ENCODE measurements around the gene EYA3. TPM values are rescaled to one million over a fixed set of nuclear protein-coding genes. Genes with fewer than 3 reads are reported as not detected.
A peak's percentile ranks its signal among the peaks of the same experiment; 100 is the strongest.

EYA3 gene
- total and polyA plus RNA-seq, 11 donors, result 5.8 to 23.3 (median 17.4) TPM

DNA sequence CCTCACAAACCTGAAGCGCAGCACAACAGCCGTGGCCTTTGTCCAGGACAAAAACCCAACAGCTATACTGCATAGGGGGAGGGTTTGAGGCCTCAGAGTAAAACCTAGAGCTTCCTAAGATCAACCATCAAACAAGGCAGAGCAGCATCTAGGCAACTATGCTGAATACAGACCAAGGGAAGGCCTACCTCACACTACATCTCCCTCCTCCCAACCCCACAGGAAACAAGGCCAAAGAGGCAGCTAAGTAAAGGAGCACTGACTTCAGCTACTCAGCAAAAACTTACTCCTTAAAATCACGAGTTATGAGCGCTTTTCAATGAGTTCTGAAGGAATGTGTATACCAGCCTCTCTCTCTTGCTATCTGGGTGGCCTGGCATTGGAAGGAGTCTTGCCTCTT, 116.3 kb downstream of the EYA3 start:
- H3K27ac ChIP-seq, result peak overlapping the region in 5 of 12 donors; percentile 2 to 31 (median 8)
- no peak overlapping the region for H3K4me3 ChIP-seq
- H3K4me1 ChIP-seq, result peaks cover 0 to 26% (median 14%) of the 10 kb centered on the region in 12 donors
- ATAC-seq (peak in 1 of 4 donors; percentile 29), DNase-seq (no peak)
- H3K9me3 ChIP-seq, result no peaks in the 10 kb centered on the region
- TF ChIP-seq POLR2A (IDR thresholded peaks at IDR 0.05), result no peak
- TF ChIP-seq, protein P1, sequence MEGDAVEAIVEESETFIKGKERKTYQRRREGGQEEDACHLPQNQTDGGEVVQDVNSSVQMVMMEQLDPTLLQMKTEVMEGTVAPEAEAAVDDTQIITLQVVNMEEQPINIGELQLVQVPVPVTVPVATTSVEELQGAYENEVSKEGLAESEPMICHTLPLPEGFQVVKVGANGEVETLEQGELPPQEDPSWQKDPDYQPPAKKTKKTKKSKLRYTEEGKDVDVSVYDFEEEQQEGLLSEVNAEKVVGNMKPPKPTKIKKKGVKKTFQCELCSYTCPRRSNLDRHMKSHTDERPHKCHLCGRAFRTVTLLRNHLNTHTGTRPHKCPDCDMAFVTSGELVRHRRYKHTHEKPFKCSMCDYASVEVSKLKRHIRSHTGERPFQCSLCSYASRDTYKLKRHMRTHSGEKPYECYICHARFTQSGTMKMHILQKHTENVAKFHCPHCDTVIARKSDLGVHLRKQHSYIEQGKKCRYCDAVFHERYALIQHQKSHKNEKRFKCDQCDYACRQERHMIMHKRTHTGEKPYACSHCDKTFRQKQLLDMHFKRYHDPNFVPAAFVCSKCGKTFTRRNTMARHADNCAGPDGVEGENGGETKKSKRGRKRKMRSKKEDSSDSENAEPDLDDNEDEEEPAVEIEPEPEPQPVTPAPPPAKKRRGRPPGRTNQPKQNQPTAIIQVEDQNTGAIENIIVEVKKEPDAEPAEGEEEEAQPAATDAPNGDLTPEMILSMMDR (IDR thresholded peaks at IDR 0.05), result no peak
- WGBS, 4 donors, result 69 to 82% (median 75%) methylated on average over 4 of the region's 4 CpGs
- no peaks in the 10 kb centered on the region for H3K27me3 ChIP-seq
- peaks cover 0 to 63% (median 46%) of the 10 kb centered on the region in 9 donors for H3K36me3 ChIP-seq
- intact Hi-C loops (cut with DNase I), result loop anchor here in 2 of 10 donors (10.0 kb wide), 2 partner anchors 117 to 297 kb away; partner anchors contain the start of gene IFI6 (in 1 of the 2)

- DNase-seq (no peak), ATAC-seq (peak; percentile 22 to 57 (median 47))
- no peak for TF ChIP-seq POLR2A (IDR thresholded peaks at IDR 0.05)
- TF ChIP-seq, protein P1 (IDR thresholded peaks at IDR 0.05), result no peak
- no peak overlapping the region for H3K4me3 ChIP-seq
- no peaks in the 10 kb centered on the region for H3K9me3 ChIP-seq
- peaks cover 0 to 63% (median 46%) of the 10 kb centered on the region in 9 donors for H3K36me3 ChIP-seq
- H3K27ac ChIP-seq, result peak overlapping the region in 5 of 12 donors; percentile 2 to 31 (median 8)
- H3K4me1 ChIP-seq, result peaks cover 0 to 26% (median 14%) of the 10 kb centered on the region in 12 donors
- intact Hi-C loops (cut with DNase I), result loop anchor here in 2 of 10 donors (10.0 kb wide), 2 partner anchors 117 to 297 kb away; partner anchors contain the start of gene IFI6 (in 1 of the 2)
- H3K27me3 ChIP-seq, result no peaks in the 10 kb centered on the region
Measured at GRCh38 chr1:27971674-27972073, 116.7 kb downstream of the EYA3 start.

GRCh38 chr1:27970401-27970800, 118.0 kb downstream of the EYA3 start:
- TF ChIP-seq, protein P1 (IDR thresholded peaks at IDR 0.05), result no peak
- TF ChIP-seq POLR2A (IDR thresholded peaks at IDR 0.05), result no peak
- ATAC-seq (peak in 3 of 4 donors; percentile 61 to 70 (median 68)), DNase-seq (peak in 2 of 5 donors; percentile 51 to 55)
- H3K27me3 ChIP-seq, result no peaks in the 10 kb centered on the region
- intact Hi-C loops (cut with DNase I), result loop anchor here in 2 of 10 donors (10.0 kb wide), 2 partner anchors 116 to 296 kb away; partner anchors contain the start of gene IFI6 (in 1 of the 2)
- H3K9me3 ChIP-seq, result no peaks in the 10 kb centered on the region
- H3K4me3 ChIP-seq, result no peak overlapping the region
- H3K27ac ChIP-seq, result peak overlapping the region in 6 of 12 donors; percentile 0 to 52 (median 20)
- H3K4me1 ChIP-seq, result peaks cover 0 to 26% (median 14%) of the 10 kb centered on the region in 12 donors
- peaks cover 0 to 65% (median 46%) of the 10 kb centered on the region in 9 donors for H3K36me3 ChIP-seq
- 80 to 87% (median 85%) methylated on average over 6 of the region's 6 CpGs for WGBS, 4 donors

- WGBS, 4 donors, result 65 to 76% (median 67%) methylated on average over 3 of the region's 3 CpGs
- H3K9me3 ChIP-seq, result no peaks in the 10 kb centered on the region
- ATAC-seq (peak in 1 of 4 donors; percentile 37), DNase-seq (no peak)
- TF ChIP-seq, protein P1 (IDR thresholded peaks at IDR 0.05), result no peak
- TF ChIP-seq POLR2A (IDR thresholded peaks at IDR 0.05), result no peak
- intact Hi-C loops (cut with DNase I), result no loop called here
- H3K4me1 ChIP-seq, result peaks cover 0 to 26% (median 14%) of the 10 kb centered on the region in 12 donors
- H3K4me3 ChIP-seq, result no peak overlapping the region
- peaks cover 0 to 67% (median 39%) of the 10 kb centered on the region in 9 donors for H3K36me3 ChIP-seq
- H3K27me3 ChIP-seq, result no peaks in the 10 kb centered on the region
- H3K27ac ChIP-seq, result no peak overlapping the region
Measured at GRCh38 chr1:27968692-27969091, 119.7 kb downstream of the EYA3 start.
